Neuron (in vitro differentiated cells): ENCODE results near the gene NDUFA11.

Source experiments
- H2AFZ ChIP-seq: one replicate; pipeline ENCODE4 v1.6.1; 2013; ENCODE audit warnings: low read depth, mild to moderate bottlenecking, inconsistent platforms, low read length, moderate library complexity
- H3K27me3 ChIP-seq: one replicate; pipeline ENCODE4 v1.6.1; 2013; ENCODE audit warnings: low read length; ENCODE audit not compliant: insufficient read depth
- H3K36me3 ChIP-seq: one replicate; pipeline ENCODE4 v1.6.1; 2013; ENCODE audit warnings: low read length; ENCODE audit not compliant: insufficient read depth
- H3K4me1 ChIP-seq: one replicate; pipeline ENCODE4 v1.6.1; 2013; ENCODE audit warnings: low read length; ENCODE audit not compliant: insufficient read depth
- H3K4me3 ChIP-seq: 2 replicates; pipeline ENCODE4 v1.5.1; 2013; ENCODE audit warnings: mild to moderate bottlenecking, low read length, moderate library complexity
- H3K9me3 ChIP-seq: one replicate; pipeline ENCODE4 v1.6.1; 2013; ENCODE audit warnings: low read length

Gene NDUFA11

GRCh38 chr19:5927441-5927821 lies 23.8 kb upstream of the NDUFA11 start:
- no peaks in the 10 kb centered on the region for H3K9me3 ChIP-seq
- no peaks in the 10 kb centered on the region for H3K27me3 ChIP-seq
- no peak overlapping the region for H3K4me3 ChIP-seq
- no peaks in the 10 kb centered on the region for H3K4me1 ChIP-seq
- H2AFZ ChIP-seq, result no peak overlapping the region
- peaks cover 88% of the 10 kb centered on the region for H3K36me3 ChIP-seq

- Histone ChIP-seq H2AFZ (no peak overlapping the region), H3K9me3 (no peaks in the 10 kb centered on the region), H3K4me3 (no peak overlapping the region), H3K36me3 (peaks cover 88% of the 10 kb centered on the region), H3K4me1 (no peaks in the 10 kb centered on the region), H3K27me3 (no peaks in the 10 kb centered on the region)
Measured at GRCh38 chr19:5926641-5927440, 23.3 kb upstream of the NDUFA11 start.

GRCh38 chr19:5925830-5926427 lies 22.3 kb upstream of the NDUFA11 start:
- Histone ChIP-seq H2AFZ (no peak overlapping the region), H3K27me3 (no peaks in the 10 kb centered on the region), H3K9me3 (no peaks in the 10 kb centered on the region), H3K36me3 (peaks cover 91% of the 10 kb centered on the region), H3K4me3 (no peak overlapping the region), H3K4me1 (no peaks in the 10 kb centered on the region)

- no peaks in the 10 kb centered on the region for H3K27me3 ChIP-seq
- no peak overlapping the region for H3K4me3 ChIP-seq
- H3K4me1 ChIP-seq, result no peaks in the 10 kb centered on the region
- peaks cover 86% of the 10 kb centered on the region for H3K36me3 ChIP-seq
- H2AFZ ChIP-seq, result no peak overlapping the region
- no peaks in the 10 kb centered on the region for H3K9me3 ChIP-seq
Measured at GRCh38 chr19:5923356-5923755, 19.8 kb upstream of the NDUFA11 start.

GRCh38 chr19:5922161-5922545 lies 18.6 kb upstream of the NDUFA11 start:
- Histone ChIP-seq H3K9me3 (no peaks in the 10 kb centered on the region), H3K4me1 (no peaks in the 10 kb centered on the region), H2AFZ (no peak overlapping the region), H3K4me3 (no peak overlapping the region), H3K27me3 (no peaks in the 10 kb centered on the region), H3K36me3 (peaks cover 85% of the 10 kb centered on the region)

GRCh38 chr19:5921516-5922160 lies 18.0 kb upstream of the NDUFA11 start:
- no peak overlapping the region for H2AFZ ChIP-seq
- no peak overlapping the region for H3K4me3 ChIP-seq
- H3K36me3 ChIP-seq, result peaks cover 84% of the 10 kb centered on the region
- H3K9me3 ChIP-seq, result no peaks in the 10 kb centered on the region
- no peaks in the 10 kb centered on the region for H3K27me3 ChIP-seq
- no peaks in the 10 kb centered on the region for H3K4me1 ChIP-seq

GRCh38 chr19:5918463-5919079 lies 15.0 kb upstream of the NDUFA11 start:
- Histone ChIP-seq H2AFZ (no peak overlapping the region), H3K27me3 (no peaks in the 10 kb centered on the region), H3K4me1 (no peaks in the 10 kb centered on the region), H3K4me3 (no peak overlapping the region), H3K9me3 (no peaks in the 10 kb centered on the region), H3K36me3 (peaks cover 68% of the 10 kb centered on the region)

GRCh38 chr19:5917431-5918107 lies 14.0 kb upstream of the NDUFA11 start:
- H3K36me3 ChIP-seq, result peaks cover 64% of the 10 kb centered on the region
- H3K27me3 ChIP-seq, result no peaks in the 10 kb centered on the region
- no peak overlapping the region for H2AFZ ChIP-seq
- no peak overlapping the region for H3K4me3 ChIP-seq
- H3K4me1 ChIP-seq, result no peaks in the 10 kb centered on the region
- H3K9me3 ChIP-seq, result no peaks in the 10 kb centered on the region

GRCh38 chr19:5916181-5916708 lies 12.7 kb upstream of the NDUFA11 start:
- Histone ChIP-seq H3K4me3 (no peak overlapping the region), H2AFZ (no peak overlapping the region), H3K27me3 (no peaks in the 10 kb centered on the region), H3K36me3 (peaks cover 53% of the 10 kb centered on the region), H3K4me1 (no peaks in the 10 kb centered on the region), H3K9me3 (no peaks in the 10 kb centered on the region)

- H3K9me3 ChIP-seq, result no peaks in the 10 kb centered on the region
- no peaks in the 10 kb centered on the region for H3K27me3 ChIP-seq
- H3K4me1 ChIP-seq, result peaks cover 1% of the 10 kb centered on the region
- no peak overlapping the region for H2AFZ ChIP-seq
- peaks cover 48% of the 10 kb centered on the region for H3K36me3 ChIP-seq
- H3K4me3 ChIP-seq, result no peak overlapping the region
Measured at GRCh38 chr19:5915782-5916165, 12.2 kb upstream of the NDUFA11 start.

GRCh38 chr19:5914946-5915781 lies 11.6 kb upstream of the NDUFA11 start:
- H2AFZ ChIP-seq, result no peak overlapping the region
- no peaks in the 10 kb centered on the region for H3K9me3 ChIP-seq
- H3K4me3 ChIP-seq, result no peak overlapping the region
- no peaks in the 10 kb centered on the region for H3K27me3 ChIP-seq
- peaks cover 46% of the 10 kb centered on the region for H3K36me3 ChIP-seq
- peaks cover 7% of the 10 kb centered on the region for H3K4me1 ChIP-seq

- H3K9me3 ChIP-seq, result no peaks in the 10 kb centered on the region
- H2AFZ ChIP-seq, result no peak overlapping the region
- H3K4me3 ChIP-seq, result no peak overlapping the region
- peaks cover 15% of the 10 kb centered on the region for H3K4me1 ChIP-seq
- peaks cover 40% of the 10 kb centered on the region for H3K36me3 ChIP-seq
- no peaks in the 10 kb centered on the region for H3K27me3 ChIP-seq
Measured at GRCh38 chr19:5914358-5914774, 10.8 kb upstream of the NDUFA11 start.
